Astrocyte (in vitro differentiated cells and primary cell): Measurements from ENCODE around the gene SDK1.

Experiments
- EZH2 ChIP-seq: IDR thresholded peaks from 2 replicates; pipeline ENCODE4 v1.6.1; 2012; ENCODE audit warnings: mild to moderate bottlenecking, low read length, inconsistent platforms; ENCODE audit not compliant: insufficient read depth
- TF ChIP-seq, protein P1 (sequence below): IDR thresholded peaks from 2 replicates; pipeline ENCODE4 v1.5.1; 2011; ENCODE audit warnings: low read depth, mild to moderate bottlenecking, inconsistent platforms, low read length, moderate library complexity; ENCODE audit not compliant: insufficient read depth

DNA sequence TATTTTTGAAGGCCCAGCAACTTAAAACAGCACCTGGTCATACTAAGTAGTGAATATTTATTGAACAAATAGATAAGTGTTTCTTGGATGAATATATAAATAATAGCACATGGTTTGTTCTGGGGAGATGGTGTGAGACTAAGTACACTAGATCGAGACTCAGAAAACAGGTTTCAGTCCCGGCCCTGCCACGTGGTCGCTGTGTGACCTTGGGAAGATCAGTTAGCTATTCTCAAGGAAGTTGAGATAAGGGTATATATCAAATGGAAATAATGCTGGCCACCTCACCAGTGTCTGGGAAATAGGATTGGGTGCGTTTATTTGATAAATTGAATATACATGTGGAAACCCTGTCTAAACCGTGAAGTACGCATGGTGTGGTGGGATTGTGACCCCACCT, 354.6 kb downstream of the SDK1 start:
- TF ChIP-seq, protein P1, sequence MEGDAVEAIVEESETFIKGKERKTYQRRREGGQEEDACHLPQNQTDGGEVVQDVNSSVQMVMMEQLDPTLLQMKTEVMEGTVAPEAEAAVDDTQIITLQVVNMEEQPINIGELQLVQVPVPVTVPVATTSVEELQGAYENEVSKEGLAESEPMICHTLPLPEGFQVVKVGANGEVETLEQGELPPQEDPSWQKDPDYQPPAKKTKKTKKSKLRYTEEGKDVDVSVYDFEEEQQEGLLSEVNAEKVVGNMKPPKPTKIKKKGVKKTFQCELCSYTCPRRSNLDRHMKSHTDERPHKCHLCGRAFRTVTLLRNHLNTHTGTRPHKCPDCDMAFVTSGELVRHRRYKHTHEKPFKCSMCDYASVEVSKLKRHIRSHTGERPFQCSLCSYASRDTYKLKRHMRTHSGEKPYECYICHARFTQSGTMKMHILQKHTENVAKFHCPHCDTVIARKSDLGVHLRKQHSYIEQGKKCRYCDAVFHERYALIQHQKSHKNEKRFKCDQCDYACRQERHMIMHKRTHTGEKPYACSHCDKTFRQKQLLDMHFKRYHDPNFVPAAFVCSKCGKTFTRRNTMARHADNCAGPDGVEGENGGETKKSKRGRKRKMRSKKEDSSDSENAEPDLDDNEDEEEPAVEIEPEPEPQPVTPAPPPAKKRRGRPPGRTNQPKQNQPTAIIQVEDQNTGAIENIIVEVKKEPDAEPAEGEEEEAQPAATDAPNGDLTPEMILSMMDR: no peak
- TF ChIP-seq EZH2: no peak
